GM18517 (cell line): ENCODE results near the gene CLDN20.
"Not testable (repeated sequence)": the region's sequence is repeated elsewhere in the genome, so short reads cannot be mapped to it uniquely, and the experiment has no call there.

ENCODE experiments used
- ATAC-seq: cut with Tn5 transposase; IDR thresholded peaks from one replicate; pipeline ENCODE4 v1.9.1; 2021; ENCODE audit warnings: mild to moderate bottlenecking, moderate library complexity; ENCODE audit not compliant: unreplicated experiment

The CLDN20 gene

GRCh38 chr6:155268088-155268867 lies 4.5 kb downstream of the CLDN20 start:
- ATAC-seq: not testable (repeated sequence)

DNA sequence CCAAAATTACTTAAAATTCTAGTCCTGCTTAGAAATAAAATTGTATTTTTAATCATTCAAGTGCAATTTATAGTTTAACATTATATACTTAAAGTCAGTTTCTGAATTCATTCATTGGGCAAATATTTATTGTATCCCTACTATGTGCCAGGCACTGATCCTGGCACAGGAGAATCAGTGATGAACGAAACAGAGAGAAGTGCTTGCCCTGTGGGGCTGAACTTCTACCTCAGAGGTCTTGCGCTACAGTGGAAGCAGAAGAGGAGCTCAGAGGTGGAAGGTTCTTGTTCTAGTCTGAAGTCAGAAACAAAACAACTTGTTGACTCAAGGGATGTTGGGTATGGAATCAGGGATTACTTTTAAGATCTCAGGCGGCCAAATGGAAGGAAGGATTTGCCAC lies 6.0 kb downstream of the CLDN20 start:
- ATAC-seq: no peak

DNA sequence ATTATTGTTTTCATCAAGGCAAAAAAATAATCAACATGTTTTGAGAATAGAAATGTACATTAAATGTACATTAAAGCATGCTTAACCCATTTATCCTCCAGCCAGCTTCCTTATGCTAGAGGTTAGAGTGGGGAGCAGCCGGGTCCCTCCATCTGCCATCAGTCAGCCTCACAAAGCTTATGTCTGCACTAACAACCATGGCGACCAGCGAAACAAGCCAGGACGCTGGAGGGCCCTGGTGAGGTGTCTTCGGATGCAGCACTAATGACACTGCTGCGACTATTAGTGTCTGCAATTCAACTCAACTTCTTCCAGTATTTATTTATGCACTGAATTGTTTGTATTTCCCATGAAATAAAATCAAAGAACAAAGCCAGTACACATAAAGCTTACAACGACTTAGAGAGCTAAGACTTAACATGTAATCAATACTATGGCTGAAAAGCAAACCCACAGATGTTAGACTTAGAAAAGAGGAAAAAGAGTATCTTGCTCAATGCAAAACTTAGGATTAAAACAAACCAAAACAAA lies 6.8 kb downstream of the CLDN20 start:
- no peak for ATAC-seq

GRCh38 chr6:155271145-155271544 lies 7.3 kb downstream of the CLDN20 start:
- no peak for ATAC-seq

GRCh38 chr6:155272353-155273232 lies 8.8 kb downstream of the CLDN20 start:
- no peak for ATAC-seq

DNA sequence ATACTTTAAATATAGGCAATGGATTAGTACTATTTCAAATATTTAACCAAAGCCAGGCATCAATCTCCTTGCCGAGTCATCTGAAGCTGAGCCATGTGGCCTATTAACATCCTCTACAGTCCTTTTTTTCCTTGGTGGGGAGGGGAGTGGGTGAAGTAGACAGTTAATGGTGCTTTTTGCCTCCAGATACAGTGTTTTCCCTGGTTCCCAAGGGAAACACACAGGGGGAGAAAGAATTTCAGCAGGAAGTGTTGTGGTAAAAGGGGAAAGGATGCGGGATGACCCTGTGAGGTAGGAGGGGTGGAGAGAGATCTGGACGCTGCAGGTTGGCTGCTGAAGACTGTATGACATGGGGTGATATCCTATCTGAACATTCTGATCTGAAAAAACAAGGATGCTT lies 9.6 kb downstream of the CLDN20 start:
- ATAC-seq: no peak

- ATAC-seq: no peak
Observed at GRCh38 chr6:155274106-155274505, 10.3 kb downstream of the CLDN20 start.

GRCh38 chr6:155274533-155274932 lies 10.7 kb downstream of the CLDN20 start:
- no peak for ATAC-seq

- no peak for ATAC-seq
Observed at GRCh38 chr6:155275808-155276480, 12.1 kb downstream of the CLDN20 start.

DNA sequence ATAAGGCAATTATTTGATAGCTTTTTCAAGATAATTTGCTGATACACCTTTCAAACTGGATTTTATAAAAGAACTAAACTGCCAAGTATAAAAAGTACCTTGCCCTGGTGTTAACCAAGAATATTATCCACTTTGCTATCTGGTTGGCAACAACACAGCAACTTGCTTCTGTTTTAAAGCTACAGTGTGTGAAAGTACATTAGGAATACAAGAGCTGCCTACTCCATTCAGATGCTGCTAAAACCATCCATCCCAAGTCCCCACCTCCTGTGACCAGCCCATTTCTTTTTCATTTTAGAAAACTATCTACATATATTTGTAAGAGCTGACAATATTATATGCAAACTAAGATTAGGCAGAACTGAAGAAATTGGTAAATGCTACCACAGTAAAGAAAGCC lies 12.8 kb downstream of the CLDN20 start:
- no peak for ATAC-seq

- no peak for ATAC-seq
Observed at GRCh38 chr6:155278319-155279049, 14.7 kb downstream of the CLDN20 start.

- ATAC-seq: no peak
Observed at GRCh38 chr6:155284775-155285174, 21.0 kb downstream of the CLDN20 start.

- ATAC-seq: no peak
Observed at GRCh38 chr6:155287762-155288161, 23.9 kb downstream of the CLDN20 start.

- no peak for ATAC-seq
Observed at GRCh38 chr6:155290491-155290890, 26.7 kb downstream of the CLDN20 start.

DNA sequence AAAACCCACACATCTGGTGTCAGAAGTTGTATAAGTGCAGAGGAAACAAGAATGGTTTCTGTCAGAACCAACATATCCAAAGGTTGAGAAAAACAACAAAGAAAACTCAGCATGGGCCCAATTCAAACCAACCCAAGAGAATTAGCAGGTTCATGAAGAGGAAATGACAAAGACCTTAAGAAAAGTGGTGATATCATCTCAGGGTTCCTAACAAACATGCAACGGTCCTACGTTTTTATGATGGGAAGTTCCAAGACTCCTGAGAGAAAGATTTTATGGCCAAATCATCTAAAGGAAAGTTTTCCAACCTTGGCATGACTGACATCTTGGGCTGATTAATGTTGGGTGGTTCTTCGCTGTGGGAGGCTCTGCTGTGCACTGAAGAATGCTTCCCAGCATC lies 27.5 kb downstream of the CLDN20 start:
- ATAC-seq: no peak

DNA sequence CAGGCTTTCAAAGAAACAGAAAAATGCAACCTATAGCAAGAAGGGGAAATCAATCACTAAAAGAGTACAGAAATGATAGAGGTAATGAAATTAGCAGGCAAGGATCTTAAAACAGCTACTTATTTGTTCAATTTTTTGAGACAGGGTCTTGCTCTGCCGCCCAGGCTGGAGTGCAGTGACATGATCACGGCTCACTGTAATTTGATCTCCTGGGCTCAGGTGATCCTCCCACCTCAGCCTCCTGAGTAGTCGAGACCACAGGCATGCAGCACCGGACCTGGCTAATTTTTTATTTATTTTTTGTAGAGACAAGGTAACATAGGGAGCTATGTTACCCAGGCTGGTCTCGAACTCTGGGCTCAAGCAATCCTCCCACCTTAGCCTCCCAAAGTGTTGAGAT lies 28.9 kb downstream of the CLDN20 start:
- no peak for ATAC-seq

DNA sequence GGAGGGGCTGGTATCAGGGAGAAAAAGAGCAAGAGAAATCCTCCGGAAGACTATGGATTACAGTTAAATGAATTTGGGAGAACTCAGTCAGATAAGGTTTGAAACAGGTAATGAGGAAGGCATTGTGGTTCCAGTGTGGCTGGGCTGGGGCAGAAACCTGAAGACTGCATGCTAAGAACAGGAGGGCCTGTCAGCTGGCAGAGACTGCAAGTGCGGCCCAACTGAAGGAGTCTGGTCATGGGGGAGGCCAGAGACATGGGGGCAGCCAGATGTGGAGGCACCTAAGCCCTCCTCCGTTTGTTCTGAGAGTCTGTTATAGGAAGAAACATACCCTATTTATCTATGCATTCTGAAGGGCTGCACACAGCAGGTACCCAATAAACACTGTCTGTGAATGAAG lies 33.9 kb downstream of the CLDN20 start:
- no peak for ATAC-seq

DNA sequence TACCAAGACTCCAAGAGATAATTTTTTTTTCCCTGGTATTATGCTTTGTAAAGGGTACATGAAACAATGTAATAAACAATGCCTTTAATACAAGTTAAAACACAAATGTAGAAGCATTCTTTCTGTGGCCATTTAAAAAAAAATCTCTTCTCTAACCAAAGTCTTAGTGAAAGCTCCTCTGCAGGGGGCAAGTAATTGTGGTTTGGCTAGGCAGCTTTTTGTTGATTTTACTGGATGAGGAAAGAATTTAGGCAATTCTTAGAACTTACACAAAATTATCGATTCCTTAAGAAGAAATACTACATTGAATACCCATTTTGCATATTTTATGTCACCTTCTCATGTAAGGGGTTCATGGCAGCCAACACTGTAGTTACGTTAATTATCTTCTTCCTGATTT lies 38.1 kb downstream of the CLDN20 start:
- ATAC-seq: no peak

DNA sequence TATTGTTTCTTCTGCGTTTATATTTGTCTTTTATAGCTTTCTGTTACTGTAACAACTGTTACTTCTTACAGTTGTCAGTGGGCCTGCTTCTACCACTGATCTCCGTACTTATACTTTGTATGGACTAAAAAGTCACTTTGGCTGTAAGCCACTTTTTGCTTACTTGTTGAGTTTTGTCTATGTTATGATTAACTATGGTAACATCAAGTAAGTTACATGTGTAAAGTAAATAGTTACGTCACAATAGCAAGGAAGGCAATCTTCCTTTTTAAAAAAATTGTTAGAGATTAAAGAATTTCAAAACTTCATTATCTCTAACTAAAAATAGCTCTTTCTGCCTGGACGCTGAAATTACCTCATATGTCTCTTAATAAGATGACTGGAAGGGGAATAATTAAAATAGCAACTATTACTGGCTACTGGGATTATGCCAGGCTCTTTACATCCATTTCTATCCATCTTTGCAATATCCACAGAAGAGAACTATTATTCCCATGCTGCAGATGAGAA lies 39.6 kb downstream of the CLDN20 start:
- ATAC-seq: no peak

DNA sequence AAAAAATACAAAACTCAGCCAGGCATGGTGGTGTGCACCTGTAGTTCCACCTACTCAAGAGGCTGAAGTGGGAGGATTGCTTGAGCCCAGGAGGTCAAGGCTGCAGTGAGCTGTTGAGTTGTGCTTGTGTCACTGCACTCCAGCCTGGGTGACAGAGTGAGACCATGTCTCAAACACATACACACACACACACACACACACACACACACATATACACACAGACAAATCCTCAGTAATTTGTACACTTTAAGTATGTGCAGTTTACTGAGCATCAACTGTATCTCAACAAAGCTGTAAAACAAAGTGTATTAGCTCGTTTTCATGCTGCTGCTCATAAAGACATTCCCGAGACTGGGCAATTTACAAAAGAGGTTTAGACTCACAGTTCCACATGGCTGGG lies 43.1 kb downstream of the CLDN20 start:
- no peak for ATAC-seq
